SK-N-SH treated with all-trans-retinoic acid at 6 μM for 48 hours (cell line): ENCODE data around the gene MRPL38.

ENCODE experiments used
- ATAC-seq: fragments of 200-7000 bp; cut with Tn5 transposase; 3 replicates; pipeline ENCODE4 v1.9.1; 2020; ENCODE audit warnings: mild to moderate bottlenecking, moderate library complexity
- ARNTL ChIP-seq: fragments of 450-650 bp; formaldehyde crosslinking; IDR thresholded peaks from 2 replicates; pipeline ENCODE4 v1.5.0; 2020; ENCODE audit warnings: low read depth, mild to moderate bottlenecking, moderate library complexity, borderline replicate concordance
- BACH2 ChIP-seq: fragments of 250-450 bp; sonication (Bioruptor Pico); IDR thresholded peaks from 2 replicates; pipeline ENCODE4 v1.9.0; 2021; ENCODE audit warnings: mild to moderate bottlenecking, borderline replicate concordance
- CSDC2 ChIP-seq: fragments of 250-450 bp; sonication (Bioruptor Pico); IDR thresholded peaks from 2 replicates; pipeline ENCODE4 v1.5.0; 2020; ENCODE audit warnings: mild to moderate bottlenecking, moderate library complexity
- CSRNP3 ChIP-seq: fragments of 250-450 bp; sonication (Bioruptor Pico); IDR thresholded peaks from 2 replicates; pipeline ENCODE4 v1.5.1; 2021; ENCODE audit warnings: mild to moderate bottlenecking, moderate library complexity
- ESRRG ChIP-seq: fragments of 250-450 bp; sonication (Bioruptor Pico); IDR thresholded peaks from 2 replicates; pipeline ENCODE4 v1.6.1; 2021; ENCODE audit warnings: mild to moderate bottlenecking
- GLIS3 ChIP-seq: fragments of 250-450 bp; sonication (Bioruptor Pico); IDR thresholded peaks from 2 replicates; pipeline ENCODE4 v1.5.0; 2020; ENCODE audit warnings: mild to moderate bottlenecking, moderate library complexity
- ISL1 ChIP-seq: fragments of 250-450 bp; sonication (Bioruptor Pico); IDR thresholded peaks from 2 replicates; pipeline ENCODE4 v2.1.2; 2022; ENCODE audit warnings: mild to moderate bottlenecking, moderate library complexity
- OSR1 ChIP-seq: fragments of 250-450 bp; sonication (Bioruptor Pico); IDR thresholded peaks from 2 replicates; pipeline ENCODE4 v1.8.0; 2022; ENCODE audit warnings: moderate library complexity, mild to moderate bottlenecking, inconsistent platforms
- PATZ1 ChIP-seq: fragments of 250-450 bp; sonication (Bioruptor Pico); IDR thresholded peaks from 2 replicates; pipeline ENCODE4 v1.8.0; 2020; ENCODE audit warnings: mild to moderate bottlenecking, moderate library complexity, borderline replicate concordance
- PPARA ChIP-seq: fragments of 250-450 bp; sonication (Bioruptor Pico); IDR thresholded peaks from 2 replicates; pipeline ENCODE4 v1.5.0; 2020; ENCODE audit warnings: mild to moderate bottlenecking, borderline replicate concordance
- RARB ChIP-seq: fragments of 250-450 bp; sonication (Bioruptor Pico); IDR thresholded peaks from 2 replicates; pipeline ENCODE4 v1.8.0; 2021; ENCODE audit warnings: mild to moderate bottlenecking, moderate library complexity
- SNAI2 ChIP-seq: fragments of 250-450 bp; sonication (Bioruptor Pico); IDR thresholded peaks from 2 replicates; pipeline ENCODE4 v1.5.0; 2020; ENCODE audit warnings: mild to moderate bottlenecking, moderate library complexity
- TCF4 ChIP-seq: fragments of 250-450 bp; sonication (Bioruptor Pico); IDR thresholded peaks from 2 replicates; pipeline ENCODE4 v1.8.0; 2021; ENCODE audit warnings: mild to moderate bottlenecking, moderate library complexity, borderline replicate concordance
- TOX ChIP-seq: fragments of 250-450 bp; sonication (Bioruptor Pico); IDR thresholded peaks from 2 replicates; pipeline ENCODE4 v1.8.0; 2021; ENCODE audit warnings: mild to moderate bottlenecking, moderate library complexity, borderline replicate concordance
- ZC3H10 ChIP-seq: fragments of 250-450 bp; sonication (Bioruptor Pico); IDR thresholded peaks from 2 replicates; pipeline ENCODE4 v1.5.1; 2021; ENCODE audit warnings: mild to moderate bottlenecking, moderate library complexity
- ZFP3 ChIP-seq: fragments of 250-450 bp; sonication (Bioruptor Pico); IDR thresholded peaks from 2 replicates; pipeline ENCODE4 v1.5.0; 2020; ENCODE audit warnings: mild to moderate bottlenecking, moderate library complexity
- ZFP30 ChIP-seq: fragments of 450-650 bp; formaldehyde crosslinking; IDR thresholded peaks from 2 replicates; pipeline ENCODE4 v1.5.0; 2022; ENCODE audit warnings: mild to moderate bottlenecking, moderate library complexity
- ZNF565 ChIP-seq: fragments of 450-650 bp; formaldehyde crosslinking; conservative IDR thresholded peaks from 2 replicates; pipeline ENCODE4 v1.5.0; 2020; ENCODE audit warnings: low read depth, mild to moderate bottlenecking, moderate library complexity
- ZNF70 ChIP-seq: fragments of 450-650 bp; formaldehyde crosslinking; IDR thresholded peaks from 2 replicates; pipeline ENCODE4 v1.5.0; 2020; ENCODE audit warnings: mild to moderate bottlenecking, moderate library complexity
- ZNF8 ChIP-seq: fragments of 450-650 bp; formaldehyde crosslinking; IDR thresholded peaks from 2 replicates; pipeline ENCODE4 v1.5.0; 2020; ENCODE audit warnings: mild to moderate bottlenecking, moderate library complexity
- TF ChIP-seq, protein P1 (sequence below): fragments of 250-450 bp; sonication (Bioruptor Pico); IDR thresholded peaks from 2 replicates; pipeline ENCODE4 v1.5.0; 2020; ENCODE audit warnings: mild to moderate bottlenecking, moderate library complexity
- TF ChIP-seq, protein P2 (sequence below): fragments of 250-450 bp; sonication (Bioruptor Pico); IDR thresholded peaks from 2 replicates; pipeline ENCODE4 v1.8.0; 2021; ENCODE audit warnings: low read depth, mild to moderate bottlenecking, moderate library complexity, borderline replicate concordance

MRPL38 gene

GRCh38 chr17:75901727-75902126, 3.0 kb downstream of the MRPL38 start:
- TF ChIP-seq PATZ1 = no peak
- no peak for TF ChIP-seq ZFP30 (CRISPR knock-in tag)
- TF ChIP-seq ZNF8 (CRISPR knock-in tag) = no peak
- no peak for TF ChIP-seq ISL1 (CRISPR knock-in tag)
- TF ChIP-seq, all 23 proteins: peak for 0
- no peak for ATAC-seq

GRCh38 chr17:75900691-75901533, 3.8 kb downstream of the MRPL38 start:
- TF ChIP-seq GLIS3 (CRISPR knock-in tag) (no peak), OSR1 (CRISPR knock-in tag) (no peak), TOX (CRISPR knock-in tag) (no peak), SNAI2 (CRISPR knock-in tag) (no peak), ARNTL (CRISPR knock-in tag) (no peak), ISL1 (CRISPR knock-in tag) (no peak), ZFP30 (CRISPR knock-in tag) (no peak), PPARA (CRISPR knock-in tag) (no peak), ZC3H10 (CRISPR knock-in tag) (no peak), ESRRG (CRISPR knock-in tag) (no peak), BACH2 (CRISPR knock-in tag) (no peak), ZNF565 (CRISPR knock-in tag) (no peak), PATZ1 (no peak), RARB (CRISPR knock-in tag) (no peak), ZNF8 (CRISPR knock-in tag) (no peak), CSRNP3 (no peak), ZFP3 (no peak)
- TF ChIP-seq, protein P1, sequence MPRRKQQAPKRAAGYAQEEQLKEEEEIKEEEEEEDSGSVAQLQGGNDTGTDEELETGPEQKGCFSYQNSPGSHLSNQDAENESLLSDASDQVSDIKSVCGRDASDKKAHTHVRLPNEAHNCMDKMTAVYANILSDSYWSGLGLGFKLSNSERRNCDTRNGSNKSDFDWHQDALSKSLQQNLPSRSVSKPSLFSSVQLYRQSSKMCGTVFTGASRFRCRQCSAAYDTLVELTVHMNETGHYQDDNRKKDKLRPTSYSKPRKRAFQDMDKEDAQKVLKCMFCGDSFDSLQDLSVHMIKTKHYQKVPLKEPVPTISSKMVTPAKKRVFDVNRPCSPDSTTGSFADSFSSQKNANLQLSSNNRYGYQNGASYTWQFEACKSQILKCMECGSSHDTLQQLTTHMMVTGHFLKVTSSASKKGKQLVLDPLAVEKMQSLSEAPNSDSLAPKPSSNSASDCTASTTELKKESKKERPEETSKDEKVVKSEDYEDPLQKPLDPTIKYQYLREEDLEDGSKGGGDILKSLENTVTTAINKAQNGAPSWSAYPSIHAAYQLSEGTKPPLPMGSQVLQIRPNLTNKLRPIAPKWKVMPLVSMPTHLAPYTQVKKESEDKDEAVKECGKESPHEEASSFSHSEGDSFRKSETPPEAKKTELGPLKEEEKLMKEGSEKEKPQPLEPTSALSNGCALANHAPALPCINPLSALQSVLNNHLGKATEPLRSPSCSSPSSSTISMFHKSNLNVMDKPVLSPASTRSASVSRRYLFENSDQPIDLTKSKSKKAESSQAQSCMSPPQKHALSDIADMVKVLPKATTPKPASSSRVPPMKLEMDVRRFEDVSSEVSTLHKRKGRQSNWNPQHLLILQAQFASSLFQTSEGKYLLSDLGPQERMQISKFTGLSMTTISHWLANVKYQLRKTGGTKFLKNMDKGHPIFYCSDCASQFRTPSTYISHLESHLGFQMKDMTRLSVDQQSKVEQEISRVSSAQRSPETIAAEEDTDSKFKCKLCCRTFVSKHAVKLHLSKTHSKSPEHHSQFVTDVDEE (CRISPR knock-in tag) = no peak
- TF ChIP-seq, protein P2, sequence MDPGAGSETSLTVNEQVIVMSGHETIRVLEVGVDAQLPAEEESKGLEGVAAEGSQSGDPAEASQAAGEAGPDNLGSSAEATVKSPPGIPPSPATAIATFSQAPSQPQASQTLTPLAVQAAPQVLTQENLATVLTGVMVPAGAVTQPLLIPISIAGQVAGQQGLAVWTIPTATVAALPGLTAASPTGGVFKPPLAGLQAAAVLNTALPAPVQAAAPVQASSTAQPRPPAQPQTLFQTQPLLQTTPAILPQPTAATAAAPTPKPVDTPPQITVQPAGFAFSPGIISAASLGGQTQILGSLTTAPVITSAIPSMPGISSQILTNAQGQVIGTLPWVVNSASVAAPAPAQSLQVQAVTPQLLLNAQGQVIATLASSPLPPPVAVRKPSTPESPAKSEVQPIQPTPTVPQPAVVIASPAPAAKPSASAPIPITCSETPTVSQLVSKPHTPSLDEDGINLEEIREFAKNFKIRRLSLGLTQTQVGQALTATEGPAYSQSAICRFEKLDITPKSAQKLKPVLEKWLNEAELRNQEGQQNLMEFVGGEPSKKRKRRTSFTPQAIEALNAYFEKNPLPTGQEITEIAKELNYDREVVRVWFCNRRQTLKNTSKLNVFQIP (CRISPR knock-in tag) = no peak

GRCh38 chr17:75899767-75900468, 4.8 kb downstream of the MRPL38 start:
- no peak for ATAC-seq

More at GRCh38 chr17:75900691-75901533, 3.8 kb downstream of the MRPL38 start:
- no peak for ATAC-seq

More at GRCh38 chr17:75899767-75900468, 4.8 kb downstream of the MRPL38 start:
- TF ChIP-seq ESRRG (CRISPR knock-in tag) (no peak), ZFP3 (no peak), TOX (CRISPR knock-in tag) (no peak), RARB (CRISPR knock-in tag) (no peak), CSRNP3 (no peak), ZNF70 (CRISPR knock-in tag) (no peak), ZNF565 (CRISPR knock-in tag) (no peak), SNAI2 (CRISPR knock-in tag) (no peak), ARNTL (CRISPR knock-in tag) (no peak), ISL1 (CRISPR knock-in tag) (no peak), PPARA (CRISPR knock-in tag) (no peak), CSDC2 (CRISPR knock-in tag) (no peak), ZC3H10 (CRISPR knock-in tag) (no peak), TCF4 (CRISPR knock-in tag) (no peak), OSR1 (CRISPR knock-in tag) (no peak)
- TF ChIP-seq, protein P2 (CRISPR knock-in tag) = no peak
- TF ChIP-seq, all 23 proteins: peak for 0
